Ovary (tissue), 3 donors: ENCODE results near the gene NID1.

Experiments
- CTCF ChIP-seq, 3 donors: fragments of 450-650 bp in 2 of 3; fragments of 200-600 bp in 1 of 3; IDR thresholded peaks; one replicate each; pipeline versions ENCODE4 v1.5.1 to v1.8.0; 2016 to 2022; ENCODE audit warnings: antibody characterized with exemption in 3 of 3, mild to moderate bottlenecking in 1 of 3
- POLR2A ChIP-seq: fragments of 450-650 bp; IDR thresholded peaks from one replicate; pipeline ENCODE4 v1.6.1; 2017; ENCODE audit warnings: antibody characterized with exemption, mild to moderate bottlenecking, moderate library complexity
- donor health status: DM: no; HTN: no; CAD: no.

GRCh38 chr1:236083650-236084385, 18.9 kb upstream of the NID1 start:
- TF ChIP-seq POLR2A, result no peak
- TF ChIP-seq CTCF (IDR thresholded peaks at IDR 0.05), result no peak
